ENCODE results near the gene UPK3BL1. TPM values are rescaled to one million over a fixed set of nuclear protein-coding genes. Genes with fewer than 3 reads are reported as not detected.
"Not testable (repeated sequence)": the region's sequence is repeated elsewhere in the genome, so short reads cannot be mapped to it uniquely, and the experiment has no call there.

Gene UPK3BL1
- total RNA-seq, 1 experiment from 2014 or later: 15.6 TPM

GRCh38 chr7:102636956-102637355 is 5.6 kb downstream of the UPK3BL1 start:
- in situ Hi-C loops (cut with HindIII; ENCODE audit: low pct_unique_long_range_greater_than_20kb, low sequenced_read_pairs): not testable (repeated sequence)

GRCh38 chr7:102635354-102635753 is 7.2 kb downstream of the UPK3BL1 start:
- in situ Hi-C loops (cut with HindIII; ENCODE audit: low pct_unique_long_range_greater_than_20kb, low sequenced_read_pairs); DNase-seq (ENCODE audit: low read depth): not testable (repeated sequence)

More at GRCh38 chr7:102636956-102637355, 5.6 kb downstream of the UPK3BL1 start:
- not testable (repeated sequence) for DNase-seq (ENCODE audit: low read depth)

DNA sequence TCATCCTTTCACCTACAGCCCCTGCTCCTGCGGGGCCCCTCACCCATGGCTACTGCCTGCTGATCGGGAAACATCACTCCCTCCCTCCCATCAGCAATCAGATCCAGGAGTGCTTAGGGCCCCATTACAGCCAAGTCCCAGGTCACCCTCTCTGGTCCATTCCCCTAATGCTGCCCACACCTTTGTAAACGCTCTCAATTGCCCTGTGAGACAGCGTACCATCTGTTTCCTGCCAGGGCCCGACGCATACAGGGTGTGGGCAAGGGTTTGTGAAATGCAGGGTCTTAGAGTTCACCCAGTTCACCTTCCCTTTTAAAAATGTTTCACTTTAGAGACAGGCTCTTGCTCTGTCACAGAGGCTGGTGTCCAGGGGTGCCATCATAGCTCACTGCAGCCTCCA is 8.3 kb downstream of the UPK3BL1 start:
- in situ Hi-C loops (cut with HindIII; ENCODE audit: low pct_unique_long_range_greater_than_20kb, low sequenced_read_pairs); DNase-seq (ENCODE audit: low read depth): not testable (repeated sequence)

DNA sequence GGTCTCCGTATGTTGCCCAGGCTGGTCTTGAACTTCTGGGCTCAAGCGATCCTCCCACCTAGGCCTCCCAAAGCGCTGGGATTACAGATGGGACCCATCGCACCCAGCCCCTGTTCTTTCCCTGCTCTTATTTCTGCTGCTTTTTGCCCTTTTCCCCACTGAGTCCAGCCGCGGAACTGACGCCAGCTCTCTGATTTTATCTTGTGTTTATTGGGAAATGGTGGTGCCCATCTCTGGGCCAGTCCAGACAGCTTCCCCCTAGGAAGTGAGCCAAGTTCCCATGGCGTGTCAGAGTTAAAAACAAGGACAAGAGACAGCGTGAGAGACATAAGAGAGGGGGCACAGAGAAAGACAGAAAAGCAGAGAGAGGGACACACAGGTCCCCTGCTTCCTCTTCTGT is 12.0 kb downstream of the UPK3BL1 start:
- in situ Hi-C loops (cut with HindIII; ENCODE audit: low pct_unique_long_range_greater_than_20kb, low sequenced_read_pairs); DNase-seq (ENCODE audit: low read depth): not testable (repeated sequence)

GRCh38 chr7:102627271-102627904 is 15.2 kb downstream of the UPK3BL1 start:
- DNase-seq (ENCODE audit: low read depth); in situ Hi-C loops (cut with HindIII; ENCODE audit: low pct_unique_long_range_greater_than_20kb, low sequenced_read_pairs): not testable (repeated sequence)

- in situ Hi-C loops (cut with HindIII; ENCODE audit: low pct_unique_long_range_greater_than_20kb, low sequenced_read_pairs); DNase-seq (ENCODE audit: low read depth): not testable (repeated sequence)
Measured at GRCh38 chr7:102618122-102618521, 24.5 kb downstream of the UPK3BL1 start.

GRCh38 chr7:102616507-102617125 is 26.0 kb downstream of the UPK3BL1 start, which contains the start of gene RASA4:
Gene RASA4, minus strand, starts transcription at chr7:102616756. Its CDS starts 67 bp downstream, at chr7:102616689.
- in situ Hi-C loops (cut with HindIII; ENCODE audit: low pct_unique_long_range_greater_than_20kb, low sequenced_read_pairs); DNase-seq (ENCODE audit: low read depth): not testable (repeated sequence)

DNA sequence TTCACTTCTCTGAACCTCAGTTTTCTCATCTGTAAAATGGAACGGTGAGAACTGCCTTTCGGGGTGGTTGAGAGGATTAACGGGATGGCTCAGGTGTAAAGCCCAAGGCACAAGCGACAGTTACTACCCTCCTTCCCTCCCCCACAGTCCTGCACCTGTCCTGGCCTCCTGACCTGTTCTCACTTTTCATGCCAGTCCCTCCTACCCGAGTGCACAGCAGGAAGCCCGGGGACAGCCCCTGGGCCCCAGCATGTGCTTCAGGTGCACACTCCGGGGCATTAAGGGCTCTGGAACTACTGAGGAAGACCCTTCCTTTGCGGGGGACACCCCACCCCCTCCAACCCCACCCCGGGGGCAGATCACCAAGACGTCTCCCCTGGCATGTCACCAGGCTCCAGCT is 26.7 kb downstream of the UPK3BL1 start:
- DNase-seq (ENCODE audit: low read depth); in situ Hi-C loops (cut with HindIII; ENCODE audit: low pct_unique_long_range_greater_than_20kb, low sequenced_read_pairs): not testable (repeated sequence)

- DNase-seq (ENCODE audit: low read depth); in situ Hi-C loops (cut with HindIII; ENCODE audit: low pct_unique_long_range_greater_than_20kb, low sequenced_read_pairs): not testable (repeated sequence)
Measured at GRCh38 chr7:102614873-102615272, 27.7 kb downstream of the UPK3BL1 start.

DNA sequence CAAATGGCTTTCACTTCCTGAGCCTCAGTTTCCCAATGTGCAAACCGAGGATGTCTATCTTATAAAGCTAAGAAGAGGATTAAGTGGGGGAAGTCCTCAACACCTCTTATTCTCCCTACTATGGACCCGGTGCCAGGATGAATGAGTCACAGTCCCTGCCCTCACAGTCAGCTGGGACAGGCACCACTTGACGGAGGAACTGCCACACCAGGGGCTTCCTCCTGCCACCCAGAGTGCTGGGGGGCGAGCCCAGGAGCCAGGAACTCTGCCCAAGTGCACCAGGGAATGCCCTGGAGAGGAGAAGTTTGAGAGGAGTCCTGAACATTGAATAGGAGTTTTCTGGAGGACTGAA is 28.3 kb downstream of the UPK3BL1 start:
- in situ Hi-C loops (cut with HindIII; ENCODE audit: low pct_unique_long_range_greater_than_20kb, low sequenced_read_pairs); DNase-seq (ENCODE audit: low read depth): not testable (repeated sequence)

DNA sequence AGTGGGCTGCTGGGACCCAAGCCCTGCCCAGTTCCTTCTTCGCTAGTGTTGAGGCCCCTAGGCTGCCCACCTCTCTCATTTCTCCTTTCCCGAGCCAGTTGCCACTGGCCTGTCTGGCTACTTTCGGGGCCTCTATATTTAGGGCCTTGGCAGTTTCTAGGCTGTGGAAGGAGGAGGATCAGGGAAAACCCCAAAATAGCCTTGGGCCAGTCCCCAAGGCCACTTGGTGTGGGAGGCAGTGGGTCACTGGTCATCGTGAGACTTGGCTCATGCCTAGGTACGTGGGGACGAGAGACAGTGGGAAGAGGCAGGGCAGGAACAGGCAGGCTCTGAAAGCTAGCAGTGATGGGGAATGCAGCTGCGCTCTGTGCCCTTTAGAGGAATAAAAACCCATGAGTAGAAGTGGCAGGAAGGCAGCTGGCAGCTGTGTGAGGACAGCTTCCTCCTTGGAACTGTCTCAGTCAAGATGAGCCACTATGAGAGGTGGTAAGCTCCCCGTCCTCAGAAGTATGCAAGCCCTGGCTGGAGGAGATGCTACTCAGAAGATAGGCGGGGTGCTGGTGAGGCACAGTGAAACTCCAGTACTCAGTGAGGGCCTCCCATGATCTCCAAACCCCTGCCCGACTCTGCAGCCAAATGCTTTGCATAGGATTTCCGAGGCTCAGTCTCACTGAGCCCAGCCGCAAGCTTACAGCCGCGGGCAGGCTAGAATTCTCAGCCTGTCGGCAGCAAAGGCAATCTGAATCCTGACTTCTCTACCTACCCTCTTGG is 28.8 kb downstream of the UPK3BL1 start:
- DNase-seq (ENCODE audit: low read depth); in situ Hi-C loops (cut with HindIII; ENCODE audit: low pct_unique_long_range_greater_than_20kb, low sequenced_read_pairs): not testable (repeated sequence)

DNA sequence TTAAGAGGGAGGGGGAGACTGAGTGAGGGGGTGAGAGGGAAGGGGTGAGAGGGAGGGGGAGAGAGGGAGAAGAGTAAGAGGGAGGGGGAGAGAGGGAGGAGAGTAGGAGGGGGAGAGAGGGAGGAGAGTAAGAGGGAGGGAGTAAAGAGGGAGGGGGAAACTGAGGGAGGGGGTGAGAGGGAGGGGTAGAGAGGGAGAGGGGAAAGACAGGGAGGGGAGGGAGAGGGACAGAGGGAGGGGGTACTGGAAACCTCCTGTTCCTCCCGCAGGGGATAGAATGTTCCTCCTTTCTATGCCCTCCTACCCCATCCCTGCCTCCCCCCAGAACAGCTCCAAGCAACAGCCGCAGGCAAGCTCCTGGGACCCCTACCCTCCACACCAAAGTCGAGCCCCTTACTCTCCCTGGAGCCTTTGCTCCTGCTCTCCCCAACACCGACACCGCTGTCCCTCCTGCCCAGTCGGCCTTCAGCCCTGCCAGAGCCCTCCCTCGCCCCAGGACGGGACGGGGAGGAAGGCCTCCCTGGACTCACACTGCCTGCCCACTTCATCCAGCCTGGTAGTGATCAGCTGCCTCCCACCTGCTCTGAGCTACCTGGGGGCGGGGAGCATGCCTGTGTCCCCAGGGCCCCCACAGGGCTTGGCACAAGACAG is 30.8 kb downstream of the UPK3BL1 start:
- in situ Hi-C loops (cut with HindIII; ENCODE audit: low pct_unique_long_range_greater_than_20kb, low sequenced_read_pairs): not testable (repeated sequence)
- DNase-seq (ENCODE audit: low read depth): peak; percentile 10

- DNase-seq (ENCODE audit: low read depth); in situ Hi-C loops (cut with HindIII; ENCODE audit: low pct_unique_long_range_greater_than_20kb, low sequenced_read_pairs): not testable (repeated sequence)
Measured at GRCh38 chr7:102611013-102611674, 31.4 kb downstream of the UPK3BL1 start.

DNA sequence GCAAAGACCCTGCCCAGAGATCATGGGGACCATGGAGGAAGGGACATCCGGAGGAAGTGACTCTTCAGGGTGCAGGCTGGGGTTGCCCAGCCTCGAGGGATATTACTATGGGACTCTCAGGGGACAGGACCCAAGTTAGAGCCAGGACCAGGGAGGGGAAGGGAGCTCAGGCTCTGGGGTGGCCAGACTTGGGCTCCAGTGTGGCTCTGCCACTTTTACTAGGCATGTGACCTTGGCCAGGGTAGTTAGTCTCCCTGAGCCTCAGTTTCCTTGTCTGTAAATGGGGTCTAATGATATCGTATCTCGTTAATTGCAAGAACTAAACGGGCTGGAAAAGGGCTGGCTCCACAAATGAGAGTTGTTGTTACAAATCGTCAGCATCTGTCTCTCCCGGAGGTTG is 32.1 kb downstream of the UPK3BL1 start:
- in situ Hi-C loops (cut with HindIII; ENCODE audit: low pct_unique_long_range_greater_than_20kb, low sequenced_read_pairs); DNase-seq (ENCODE audit: low read depth): not testable (repeated sequence)

DNA sequence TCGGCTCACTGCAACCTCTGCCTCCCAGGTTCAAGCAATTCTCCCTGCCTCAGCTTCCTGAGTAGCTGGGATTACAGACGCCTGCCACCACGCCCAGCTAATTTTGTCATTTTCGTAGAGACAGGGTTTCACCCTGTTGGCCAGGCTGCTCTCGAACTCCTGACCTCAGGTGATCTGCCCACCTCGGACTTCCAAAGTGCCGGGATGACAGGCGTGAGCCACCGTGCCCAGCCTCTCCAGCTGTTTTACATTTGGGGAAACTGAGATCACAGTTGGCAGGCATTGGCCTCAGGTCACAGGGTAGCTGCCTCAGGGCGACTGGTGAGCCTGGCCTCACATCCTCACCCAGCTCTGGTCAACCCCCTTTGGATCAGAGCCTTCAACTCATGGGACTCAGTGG is 32.9 kb downstream of the UPK3BL1 start:
- in situ Hi-C loops (cut with HindIII; ENCODE audit: low pct_unique_long_range_greater_than_20kb, low sequenced_read_pairs); DNase-seq (ENCODE audit: low read depth): not testable (repeated sequence)

DNA sequence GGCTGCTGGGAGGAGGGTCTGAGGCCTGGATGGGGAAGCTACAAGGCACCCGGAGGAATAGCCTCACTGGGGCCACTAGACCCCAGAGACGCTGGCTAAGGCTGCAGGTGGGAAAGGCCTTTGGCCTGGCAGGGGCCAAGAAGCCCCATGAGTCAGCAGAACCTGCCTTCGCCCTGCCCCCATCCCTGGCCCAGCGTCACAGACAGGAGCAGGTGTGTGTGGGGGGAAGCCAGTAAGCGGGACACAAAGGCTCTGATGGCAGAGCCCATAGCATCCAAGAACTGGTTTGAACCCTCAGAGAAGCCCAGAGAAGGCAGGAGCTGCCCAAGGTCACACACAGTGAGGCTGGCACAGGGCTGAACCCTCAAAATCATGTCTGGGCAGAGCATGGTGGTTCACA is 35.7 kb downstream of the UPK3BL1 start:
- DNase-seq (ENCODE audit: low read depth); in situ Hi-C loops (cut with HindIII; ENCODE audit: low pct_unique_long_range_greater_than_20kb, low sequenced_read_pairs): not testable (repeated sequence)

GRCh38 chr7:102604431-102605145 is 38.0 kb downstream of the UPK3BL1 start:
- in situ Hi-C loops (cut with HindIII; ENCODE audit: low pct_unique_long_range_greater_than_20kb, low sequenced_read_pairs); DNase-seq (ENCODE audit: low read depth): not testable (repeated sequence)

Data from Caki2 (cell line).